HG03342 (cell line): Measurements from ENCODE around the gene ARMC9.
"Not testable (repeated sequence)": the region's sequence is repeated elsewhere in the genome, so short reads cannot be mapped to it uniquely, and the experiment has no call there.

ENCODE experiments used
- ATAC-seq: cut with Tn5 transposase; IDR thresholded peaks from one replicate; pipeline ENCODE4 v1.9.1; 2021; ENCODE audit warnings: mild to moderate bottlenecking, moderate library complexity; ENCODE audit not compliant: unreplicated experiment

The ARMC9 gene

GRCh38 chr2:231335591-231335990 is 137.2 kb downstream of the ARMC9 start:
- no peak for ATAC-seq

- ATAC-seq, result no peak
Observed at GRCh38 chr2:231336236-231336635, 137.8 kb downstream of the ARMC9 start.

DNA sequence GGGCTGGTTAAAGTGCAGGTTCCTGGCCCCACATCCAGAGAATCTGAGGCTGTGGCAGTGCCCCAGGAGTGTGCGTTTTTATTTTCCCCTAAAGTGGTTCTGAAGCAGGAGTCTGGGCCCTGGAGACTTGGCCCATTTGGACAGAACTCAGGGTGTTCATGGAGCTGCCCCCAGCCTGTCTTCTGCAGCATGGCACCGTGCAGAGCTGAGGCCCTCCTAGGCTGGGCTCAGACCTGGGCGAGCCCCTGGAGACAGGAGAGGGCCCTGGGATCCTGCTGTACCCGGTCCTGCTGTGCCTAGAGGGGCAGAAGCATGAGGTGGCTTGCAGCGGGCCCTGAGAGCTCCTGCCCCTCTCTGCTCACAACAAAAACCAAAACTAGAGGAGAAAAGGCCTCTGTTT is 138.3 kb downstream of the ARMC9 start:
- ATAC-seq, result no peak

DNA sequence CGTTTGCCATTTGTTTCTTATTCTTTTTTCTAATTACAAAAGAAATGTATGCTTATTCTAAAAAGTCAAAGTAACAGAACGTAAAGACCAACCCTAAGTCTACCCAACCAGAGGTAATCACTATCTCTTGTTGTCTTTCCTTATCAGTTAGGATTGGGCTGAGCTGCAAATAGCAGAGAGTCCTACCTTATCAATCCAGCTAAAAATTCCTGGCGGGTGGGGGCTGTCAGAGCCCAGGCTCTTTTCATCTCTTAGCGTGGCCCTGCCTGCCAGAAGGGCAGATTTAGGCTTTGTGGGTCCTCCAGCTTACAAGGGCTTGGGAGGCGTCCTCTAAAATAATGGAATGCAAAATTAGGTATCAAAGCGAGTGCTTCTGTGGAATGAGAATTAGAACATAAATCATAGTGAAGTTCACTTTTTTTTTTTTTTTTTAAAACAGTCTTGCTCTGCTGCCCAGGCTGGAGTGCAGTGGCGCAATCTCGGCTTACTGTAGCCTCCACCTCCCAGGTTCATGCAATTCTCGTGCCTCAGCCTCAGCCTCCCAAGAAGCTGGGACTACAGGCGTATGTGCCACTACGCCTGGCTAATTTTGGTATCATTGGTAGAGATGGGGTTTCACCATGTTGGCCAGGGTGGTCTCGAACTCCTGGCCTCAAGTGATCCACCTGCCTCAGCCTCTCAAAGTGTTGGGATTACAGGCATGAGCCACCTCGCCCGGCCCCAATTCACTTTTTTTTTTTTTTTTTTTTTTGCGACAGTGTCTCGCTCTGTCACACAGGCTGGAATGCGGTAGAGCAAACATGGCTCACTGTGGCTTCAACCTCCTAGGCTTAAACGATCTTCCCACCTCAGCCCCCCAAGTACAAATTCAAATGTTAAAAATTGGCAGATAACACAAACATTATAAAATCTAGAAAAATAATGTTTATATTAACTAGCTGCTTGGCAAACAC is 139.7 kb downstream of the ARMC9 start:
- no peak for ATAC-seq

GRCh38 chr2:231339316-231339715 is 140.9 kb downstream of the ARMC9 start:
- no peak for ATAC-seq

DNA sequence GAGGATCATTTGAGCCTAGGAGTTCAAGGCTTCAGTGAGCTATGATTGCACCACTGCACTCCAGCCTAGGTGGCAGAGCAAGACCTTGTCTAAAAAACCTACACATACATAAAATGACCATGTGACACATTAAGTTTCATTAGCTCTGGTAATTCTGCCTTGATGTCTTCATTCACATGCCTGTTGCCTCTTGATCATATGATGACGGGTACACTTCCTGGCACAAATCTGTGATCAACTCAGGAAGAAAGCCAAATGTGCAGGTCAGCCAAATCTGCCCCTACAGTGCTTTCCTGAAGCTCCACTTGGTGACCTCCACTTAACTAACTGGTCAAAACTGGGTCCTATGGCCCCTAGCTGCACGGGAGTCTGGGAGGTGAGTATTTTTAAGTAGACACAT is 142.7 kb downstream of the ARMC9 start:
- no peak for ATAC-seq

GRCh38 chr2:231342061-231342711 is 143.8 kb downstream of the ARMC9 start:
- no peak for ATAC-seq

DNA sequence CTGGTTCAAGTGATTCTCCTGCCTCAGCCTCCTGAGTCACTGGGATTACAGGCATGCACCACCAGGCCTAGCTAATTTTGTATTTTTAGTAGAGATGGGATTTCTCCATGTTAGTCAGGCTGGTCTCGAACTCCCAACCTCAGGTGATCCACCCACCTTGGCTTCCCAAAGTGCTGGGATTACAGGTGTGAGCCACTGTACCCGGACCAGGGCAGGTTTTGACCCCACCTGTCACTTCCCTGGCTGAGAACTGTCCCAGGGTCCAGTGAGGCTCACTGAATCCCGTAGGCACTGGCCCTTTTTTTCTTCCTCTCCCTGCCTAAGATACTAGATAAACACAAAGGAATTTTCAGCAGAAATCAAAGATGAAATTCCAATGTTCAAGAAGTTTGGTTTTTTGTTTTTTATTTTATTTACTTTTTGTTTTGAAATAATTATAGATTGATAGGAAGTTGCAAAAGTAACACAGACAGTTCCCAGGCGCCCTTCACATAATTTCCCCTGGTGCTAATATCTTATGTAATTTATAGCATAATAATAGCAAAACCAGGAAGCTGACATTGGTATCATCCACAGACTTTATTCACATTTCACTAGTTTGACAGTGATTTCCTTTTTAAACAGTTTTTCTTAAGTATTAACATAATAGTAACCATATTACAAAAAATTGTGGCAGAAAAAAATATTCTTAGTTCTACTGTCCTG is 144.7 kb downstream of the ARMC9 start:
- ATAC-seq, result no peak

GRCh38 chr2:231343988-231344387 is 145.6 kb downstream of the ARMC9 start:
- ATAC-seq, result no peak

- no peak for ATAC-seq
Observed at GRCh38 chr2:231344851-231345250, 146.4 kb downstream of the ARMC9 start.

GRCh38 chr2:231347081-231347480 is 148.7 kb downstream of the ARMC9 start:
- no peak for ATAC-seq

- no peak for ATAC-seq
Observed at GRCh38 chr2:231347638-231348037, 149.2 kb downstream of the ARMC9 start.

DNA sequence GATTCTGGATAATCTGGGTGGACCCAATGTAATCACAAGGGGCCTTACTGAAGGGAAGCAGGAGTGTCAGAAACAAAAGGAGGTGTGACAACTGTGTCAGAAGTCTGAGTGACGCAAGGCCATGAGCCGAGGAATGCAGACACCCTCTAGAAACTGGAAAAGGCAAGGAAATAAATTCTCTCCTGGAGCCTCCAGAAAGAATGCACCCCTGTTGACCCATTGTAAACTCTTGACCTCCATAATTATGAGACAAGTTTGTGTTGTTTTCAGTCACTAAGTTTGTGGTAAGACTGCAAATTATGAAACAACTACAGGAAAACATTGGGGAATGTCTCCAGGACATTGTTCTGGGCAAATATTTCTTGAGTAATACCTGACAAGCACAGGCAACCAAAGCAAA is 149.7 kb downstream of the ARMC9 start:
- no peak for ATAC-seq

GRCh38 chr2:231348704-231349373 is 150.4 kb downstream of the ARMC9 start:
- no peak for ATAC-seq

DNA sequence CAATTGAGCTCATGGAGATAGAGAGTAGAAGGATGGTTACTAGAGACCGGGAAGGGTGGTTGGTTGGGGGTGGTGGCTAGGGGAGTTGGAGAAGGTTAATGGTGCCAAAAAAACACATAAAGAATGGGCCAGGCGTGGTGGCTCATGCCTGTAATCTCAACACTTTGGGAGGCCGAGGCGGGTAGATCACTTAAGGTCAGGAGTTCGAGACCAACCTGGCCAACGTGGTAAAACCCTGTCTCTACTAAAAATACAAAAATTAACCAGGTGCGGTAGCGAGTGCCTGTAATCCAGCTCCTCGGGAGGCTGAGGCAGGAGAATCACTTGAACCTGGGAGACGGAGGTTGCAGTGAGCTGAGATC is 150.9 kb downstream of the ARMC9 start:
- not testable (repeated sequence) for ATAC-seq

DNA sequence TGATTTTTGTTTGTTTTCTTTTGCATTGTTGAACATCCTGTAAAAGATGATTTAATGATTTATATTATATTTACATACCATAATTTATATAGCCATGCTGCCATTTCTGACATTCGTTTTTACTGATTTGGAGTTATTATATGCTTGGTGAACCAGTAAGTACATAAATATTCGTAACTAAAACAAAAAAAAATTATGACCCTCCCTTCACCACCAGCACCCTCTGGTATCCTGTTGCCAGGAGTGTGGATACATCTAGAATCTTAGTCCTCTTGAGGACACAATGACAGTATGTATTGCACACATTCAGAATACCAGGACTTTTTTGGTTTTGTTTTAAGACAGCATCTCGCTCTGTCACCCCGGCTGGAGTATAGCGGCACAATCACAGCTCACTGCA is 153.2 kb downstream of the ARMC9 start:
- no peak for ATAC-seq

DNA sequence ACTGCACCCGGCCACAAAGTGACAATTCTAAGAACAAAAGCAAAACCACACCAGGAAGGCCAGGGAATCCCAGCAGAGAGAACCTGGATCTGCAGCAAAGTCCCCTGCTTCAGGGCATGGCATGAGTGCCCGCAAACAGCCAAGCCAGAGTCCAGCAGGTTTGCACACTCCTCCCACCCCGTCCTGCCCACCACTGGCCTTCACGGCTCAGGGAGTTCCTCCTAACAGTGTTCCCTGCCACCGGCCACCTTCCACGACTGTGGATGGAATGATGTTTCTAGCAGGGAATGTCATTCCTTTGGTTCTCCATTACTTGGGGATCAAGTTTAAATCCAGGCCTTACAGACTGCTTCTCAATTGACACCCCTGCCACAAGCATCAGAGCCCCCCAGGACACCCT is 155.0 kb downstream of the ARMC9 start:
- no peak for ATAC-seq

- ATAC-seq, result no peak
Observed at GRCh38 chr2:231355508-231356465, 157.4 kb downstream of the ARMC9 start.

- ATAC-seq, result no peak
Observed at GRCh38 chr2:231356466-231356844, 158.0 kb downstream of the ARMC9 start.

DNA sequence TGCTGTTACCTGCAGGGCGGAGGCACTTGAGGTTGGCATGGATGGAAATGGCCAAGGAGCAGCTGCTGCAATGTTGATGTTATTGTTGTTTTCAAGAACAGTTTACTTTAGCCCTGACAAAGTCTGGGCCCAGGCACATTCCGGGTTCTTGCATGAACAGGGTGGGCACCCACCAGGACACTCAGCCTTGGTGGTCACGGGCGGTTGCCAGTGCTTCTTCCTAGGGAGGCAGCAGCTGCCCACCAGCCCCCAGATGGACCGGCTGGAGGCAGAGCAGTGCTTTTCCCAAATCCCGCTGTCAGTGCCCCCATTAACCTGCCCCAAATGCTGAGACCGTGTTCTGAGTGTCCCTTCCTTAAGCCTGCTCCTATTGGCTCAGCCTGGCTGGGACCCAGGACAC is 158.6 kb downstream of the ARMC9 start:
- no peak for ATAC-seq
